Neuronal stem cell (in vitro differentiated cells): ENCODE measurements around the gene ISM1.

Source experiments
- DNase-seq: peaks from one replicate; pipeline ENCODE4 v3.0.0-alpha.2; 2013; ENCODE audit warnings: low spot score
- H2AFZ ChIP-seq: one replicate; pipeline ENCODE4 v1.6.1; 2013; ENCODE audit warnings: mild to moderate bottlenecking, low read length, inconsistent platforms
- H2AK5ac ChIP-seq: 2 replicates; pipeline ENCODE4 v1.6.1; 2013; ENCODE audit warnings: low read depth, mild to moderate bottlenecking, inconsistent platforms, low read length, moderate library complexity, mixed read lengths
- H2BK120ac ChIP-seq: 2 replicates; pipeline ENCODE4 v1.6.1; 2013; ENCODE audit warnings: low read depth, mild to moderate bottlenecking, inconsistent platforms, low read length, moderate library complexity, mixed read lengths
- H2BK12ac ChIP-seq: one replicate; pipeline ENCODE4 v1.6.1; 2013; ENCODE audit warnings: low read length, inconsistent platforms
- H2BK15ac ChIP-seq: 2 replicates; pipeline ENCODE4 v1.6.1; 2013; ENCODE audit warnings: mild to moderate bottlenecking, low read length, inconsistent platforms, mixed read lengths
- H2BK5ac ChIP-seq: one replicate; pipeline ENCODE4 v1.6.1; 2013; ENCODE audit warnings: inconsistent platforms, mild to moderate bottlenecking, low read length, moderate library complexity
- H3K14ac ChIP-seq: one replicate; pipeline ENCODE4 v1.6.1; 2013; ENCODE audit warnings: low read length, inconsistent platforms
- H3K18ac ChIP-seq: 2 replicates; pipeline ENCODE4 v1.6.1; 2013; ENCODE audit warnings: low read length, inconsistent platforms
- H3K23ac ChIP-seq: 2 replicates; pipeline ENCODE4 v1.6.1; 2013; ENCODE audit warnings: low read depth, mild to moderate bottlenecking, mixed read lengths, low read length, inconsistent platforms; ENCODE audit not compliant: poor library complexity
- H3K27ac ChIP-seq: replicated peaks from 3 replicates; pipeline ENCODE4 v1.5.1; 2013; ENCODE audit warnings: low read length, inconsistent platforms
- H3K27me3 ChIP-seq, 3 experiments: 2 replicates each; pipeline ENCODE4 v1.6.1; 2013; ENCODE audit warnings: low read length in 3 of 3, mild to moderate bottlenecking in 2 of 3, inconsistent platforms in 1 of 3, low read depth in 1 of 3, mixed read lengths in 1 of 3, moderate library complexity in 1 of 3; ENCODE audit not compliant: control insufficient read depth in 3 of 3, insufficient read depth in 3 of 3
- H3K36me3 ChIP-seq, 2 donors: replicated peaks in 1 of 2; 2 replicates each; pipeline ENCODE4 v1.6.1; 2013; ENCODE audit warnings: low read length in 2 of 2; ENCODE audit not compliant: control insufficient read depth in 2 of 2, insufficient read depth in 2 of 2
- H3K4ac ChIP-seq: 2 replicates; pipeline ENCODE4 v1.6.1; 2013; ENCODE audit warnings: inconsistent platforms, mild to moderate bottlenecking, low read length, moderate library complexity
- H3K4me1 ChIP-seq, 2 donors: 1 replicate in 1 of 2; 2 replicates in 1 of 2; pipeline ENCODE4 v1.6.1; 2013; ENCODE audit warnings: low read length in 2 of 2, low read depth in 1 of 2; ENCODE audit not compliant: control insufficient read depth in 2 of 2, insufficient read depth in 1 of 2
- H3K4me2 ChIP-seq: one replicate; pipeline ENCODE4 v1.6.1; 2013; ENCODE audit warnings: mild to moderate bottlenecking, low read length, inconsistent platforms; ENCODE audit not compliant: insufficient read depth, poor library complexity, severe bottlenecking
- H3K4me3 ChIP-seq, 2 donors: 2 replicates each; pipeline ENCODE4 v1.5.1; 2013; ENCODE audit warnings: low read length in 2 of 2, mild to moderate bottlenecking in 2 of 2, inconsistent platforms in 1 of 2, moderate library complexity in 1 of 2
- H3K79me1 ChIP-seq: one replicate; pipeline ENCODE4 v1.6.1; 2013; ENCODE audit warnings: low read depth, mild to moderate bottlenecking, inconsistent platforms, low read length, moderate library complexity
- H3K9ac ChIP-seq: one replicate; pipeline ENCODE4 v1.6.1; 2013; ENCODE audit warnings: mild to moderate bottlenecking, low read depth, low read length, inconsistent platforms; ENCODE audit not compliant: poor library complexity
- H3K9me3 ChIP-seq, 2 donors: replicated peaks in 1 of 2; 2 replicates each; pipeline versions ENCODE3 to v1.6.1; 2013; ENCODE audit warnings: low read length in 2 of 2, mild to moderate bottlenecking in 2 of 2, inconsistent platforms in 1 of 2, low read depth in 1 of 2, mixed read lengths in 1 of 2, moderate library complexity in 1 of 2; ENCODE audit not compliant: control insufficient read depth in 2 of 2, insufficient read depth in 1 of 2
- H4K8ac ChIP-seq: one replicate; pipeline ENCODE4 v1.6.1; 2013; ENCODE audit warnings: low read depth, mild to moderate bottlenecking, inconsistent platforms, low read length, moderate library complexity
- H4K91ac ChIP-seq: one replicate; pipeline ENCODE4 v1.6.1; 2013; ENCODE audit warnings: low read length, low read depth, mild to moderate bottlenecking, inconsistent platforms; ENCODE audit not compliant: poor library complexity
- WGBS, 2 donors: extraction: QIAGEN DNeasy Blood & Tissue Kit; methylation state at CpG; one replicate each; pipeline ENCODE4 v1.1.7; 2013; ENCODE audit warnings: missing lambda C conversion rate in 2 of 2, mixed read lengths in 1 of 2; ENCODE audit not compliant: insufficient read length in 2 of 2, insufficient replicate concordance in 1 of 2; ENCODE audit errors: extremely low coverage in 2 of 2; 5-methylcytosine and 5-hydroxymethylcytosine counted together

Gene ISM1

GRCh38 chr20:13250251-13250650 is 29.2 kb downstream of the ISM1 start:
- H3K79me1 ChIP-seq, result no peaks in the 10 kb centered on the region
- no peak overlapping the region for H2AFZ ChIP-seq
- peaks cover 0 to 4% (median 0%) of the 10 kb centered on the region in 3 experiments for H3K27me3 ChIP-seq
- no CpG with 5 or more reads among the region's 6 CpGs for WGBS, 2 donors
- H2BK5ac ChIP-seq, result no peak overlapping the region
- no peak for DNase-seq
- H2BK120ac ChIP-seq, result no peak overlapping the region
- no peak overlapping the region for H2BK15ac ChIP-seq
- H3K4me3 ChIP-seq, result no peak overlapping the region
- no peak overlapping the region for H3K27ac ChIP-seq
- no peak overlapping the region for H3K23ac ChIP-seq
- no peak overlapping the region for H4K8ac ChIP-seq
- H4K91ac ChIP-seq, result no peak overlapping the region
- no peaks in the 10 kb centered on the region for H3K9me3 ChIP-seq
- no peaks in the 10 kb centered on the region for H3K4me1 ChIP-seq
- no peak overlapping the region for H2BK12ac ChIP-seq
- H3K4ac ChIP-seq, result no peak overlapping the region
- H3K4me2 ChIP-seq, result no peak overlapping the region
- no peaks in the 10 kb centered on the region for H3K36me3 ChIP-seq
- H3K14ac ChIP-seq, result no peak overlapping the region
- H3K18ac ChIP-seq, result no peak overlapping the region
- H2AK5ac ChIP-seq, result no peak overlapping the region
- no peak overlapping the region for H3K9ac ChIP-seq

GRCh38 chr20:13251106-13251903 is 30.2 kb downstream of the ISM1 start:
- Histone ChIP-seq H3K4ac (no peak overlapping the region), H3K79me1 (no peaks in the 10 kb centered on the region), H3K9ac (no peak overlapping the region), H4K91ac (no peak overlapping the region), H3K14ac (no peak overlapping the region), H3K9me3 (no peaks in the 10 kb centered on the region), H3K18ac (no peak overlapping the region), H3K23ac (no peak overlapping the region), H2BK5ac (no peak overlapping the region), H3K4me1 (no peaks in the 10 kb centered on the region), H4K8ac (no peak overlapping the region), H3K27ac (no peak overlapping the region), H3K4me2 (no peak overlapping the region), H3K4me3 (no peak overlapping the region), H2AK5ac (no peak overlapping the region), H2AFZ (no peak overlapping the region), H2BK120ac (no peak overlapping the region), H2BK12ac (no peak overlapping the region), H3K36me3 (no peaks in the 10 kb centered on the region), H3K27me3 (peaks cover 0 to 4% (median 0%) of the 10 kb centered on the region in 3 experiments), H2BK15ac (no peak overlapping the region)
- no CpG with 5 or more reads among the region's 8 CpGs for WGBS, 2 donors
- DNase-seq, result no peak

DNA sequence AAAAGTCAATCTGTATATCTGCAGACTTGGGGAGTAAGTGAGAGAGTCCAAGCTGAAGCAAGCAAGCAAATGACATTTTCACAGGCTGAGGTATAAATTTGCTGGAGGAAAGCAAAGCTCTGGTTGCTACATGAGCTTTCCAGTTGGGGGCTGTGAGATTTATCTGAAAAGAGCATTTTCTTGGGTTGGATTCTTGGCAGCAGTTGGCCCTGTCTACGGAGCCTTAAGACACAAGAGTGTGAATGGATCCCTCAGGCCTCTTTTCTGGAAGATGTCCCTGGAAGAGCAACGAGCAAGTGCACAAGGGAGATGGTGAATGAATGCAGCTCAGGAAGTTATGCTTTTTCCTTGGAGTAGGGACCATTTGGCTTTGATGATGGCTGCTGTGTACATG is 30.8 kb downstream of the ISM1 start:
- no peak overlapping the region for H4K91ac ChIP-seq
- H3K27me3 ChIP-seq, result peaks cover 0 to 4% (median 0%) of the 10 kb centered on the region in 3 experiments
- no peak overlapping the region for H2BK120ac ChIP-seq
- no peak overlapping the region for H3K4me3 ChIP-seq
- no peak overlapping the region for H2BK5ac ChIP-seq
- H2AFZ ChIP-seq, result no peak overlapping the region
- H3K18ac ChIP-seq, result no peak overlapping the region
- no peaks in the 10 kb centered on the region for H3K4me1 ChIP-seq
- H2AK5ac ChIP-seq, result no peak overlapping the region
- H3K4ac ChIP-seq, result no peak overlapping the region
- H3K27ac ChIP-seq, result no peak overlapping the region
- no peaks in the 10 kb centered on the region for H3K9me3 ChIP-seq
- H3K36me3 ChIP-seq, result no peaks in the 10 kb centered on the region
- H3K79me1 ChIP-seq, result no peaks in the 10 kb centered on the region
- no peak for DNase-seq
- no peak overlapping the region for H3K9ac ChIP-seq
- no peak overlapping the region for H2BK12ac ChIP-seq
- WGBS, 2 donors, result no CpG with 5 or more reads among the region's 2 CpGs
- H3K23ac ChIP-seq, result no peak overlapping the region
- no peak overlapping the region for H2BK15ac ChIP-seq
- H3K4me2 ChIP-seq, result no peak overlapping the region
- no peak overlapping the region for H4K8ac ChIP-seq
- no peak overlapping the region for H3K14ac ChIP-seq

DNA sequence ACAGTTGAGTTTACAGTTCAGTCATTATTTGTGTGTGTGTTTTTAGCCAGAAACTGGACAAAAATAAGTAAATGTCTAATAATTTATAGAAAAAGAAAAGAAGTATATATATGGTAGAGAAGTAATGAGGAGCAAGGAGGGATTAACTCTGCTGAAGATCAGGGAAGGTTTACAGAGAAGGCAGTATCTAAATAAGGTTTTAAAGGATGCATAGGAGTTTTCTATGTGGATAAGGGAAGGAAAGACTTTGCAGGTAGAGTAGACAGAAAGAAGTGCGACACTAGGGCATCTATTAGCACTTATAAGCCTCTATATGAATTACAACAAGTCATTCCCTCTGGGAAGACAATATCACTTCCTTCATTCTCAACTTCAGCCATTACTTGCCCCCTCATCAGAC is 34.3 kb downstream of the ISM1 start:
- Histone ChIP-seq H2BK120ac (no peak overlapping the region), H3K23ac (no peak overlapping the region), H3K14ac (no peak overlapping the region), H3K36me3 (no peaks in the 10 kb centered on the region), H3K4me3 (no peak overlapping the region), H3K79me1 (no peaks in the 10 kb centered on the region), H4K91ac (no peak overlapping the region), H3K4me1 (no peaks in the 10 kb centered on the region), H2BK12ac (no peak overlapping the region), H3K4ac (no peak overlapping the region), H3K9ac (no peak overlapping the region), H2BK15ac (no peak overlapping the region), H2AFZ (no peak overlapping the region), H3K18ac (no peak overlapping the region), H3K27ac (no peak overlapping the region), H2BK5ac (no peak overlapping the region), H3K9me3 (no peaks in the 10 kb centered on the region), H3K27me3 (peaks cover 0 to 9% (median 0%) of the 10 kb centered on the region in 3 experiments), H2AK5ac (no peak overlapping the region), H4K8ac (no peak overlapping the region), H3K4me2 (no peak overlapping the region)
- DNase-seq, result no peak
- WGBS, 2 donors, result no CpG with 5 or more reads among the region's 1 CpG
